ENCODE data around the gene CIC. TPM values are rescaled to one million over a fixed set of nuclear protein-coding genes. Genes with fewer than 3 reads are reported as not detected.

CIC gene
- total RNA-seq, 2 donors from 2014 or later: 40.5 to 61.0 TPM

DNA sequence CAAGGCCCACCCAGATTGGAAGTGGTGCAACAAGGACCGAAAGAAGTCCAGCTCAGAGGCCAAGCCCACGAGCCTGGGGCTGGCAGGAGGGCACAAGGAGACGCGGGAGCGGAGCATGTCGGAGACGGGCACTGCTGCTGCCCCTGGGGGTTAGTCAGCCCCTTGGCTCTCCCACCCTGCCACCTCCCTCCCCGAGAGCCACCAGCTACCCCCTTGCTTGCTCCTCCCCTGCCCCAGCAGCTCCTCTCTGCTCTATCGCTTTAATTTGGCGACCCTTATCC is 18.7 kb downstream of the CIC start:
- 89 to 97% methylated on average over 7 to 10 of the region's 10 CpGs for WGBS, 2 donors

DNA sequence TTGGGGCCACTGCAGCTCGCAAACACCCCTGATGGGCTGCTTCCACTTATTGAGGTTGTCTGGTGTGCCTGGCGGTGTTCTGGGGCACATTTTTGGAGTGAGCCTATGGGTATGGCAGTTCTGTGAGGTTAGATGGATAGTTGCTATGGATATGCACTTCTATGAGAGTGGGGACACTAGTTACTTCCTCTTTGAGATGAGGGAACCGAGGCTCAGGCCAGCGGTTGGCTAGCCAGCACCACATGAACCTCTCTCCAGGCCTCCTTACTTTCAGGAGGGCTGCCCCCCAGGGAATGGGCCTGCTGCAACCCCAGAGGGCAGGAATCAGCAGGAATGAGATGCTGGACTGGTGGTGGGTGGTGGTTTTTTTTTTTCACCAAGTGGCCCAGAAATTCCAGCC is 19.3 kb downstream of the CIC start:
- no peaks in the 10 kb centered on the region for H3K27me3 ChIP-seq
- intact Hi-C loops (cut with DNase I): no loop called here
- H3K4me1 ChIP-seq: peaks cover 27% of the 10 kb centered on the region
- no peaks in the 10 kb centered on the region for H3K9me3 ChIP-seq
- no peak overlapping the region for H3K27ac ChIP-seq
- H3K36me3 ChIP-seq (replicated peaks in 1 of 2; ENCODE audit: insufficient read depth in 1 of 2, low read depth in 2 of 2): peaks cover 17 to 28% of the 10 kb centered on the region in 2 donors
- ATAC-seq (no peak), DNase-seq (no peak)
- WGBS, 2 donors: 70 to 78% methylated on average over 4 of the region's 4 CpGs
- H3K4me3 ChIP-seq: no peak overlapping the region
- TF ChIP-seq, protein P1, sequence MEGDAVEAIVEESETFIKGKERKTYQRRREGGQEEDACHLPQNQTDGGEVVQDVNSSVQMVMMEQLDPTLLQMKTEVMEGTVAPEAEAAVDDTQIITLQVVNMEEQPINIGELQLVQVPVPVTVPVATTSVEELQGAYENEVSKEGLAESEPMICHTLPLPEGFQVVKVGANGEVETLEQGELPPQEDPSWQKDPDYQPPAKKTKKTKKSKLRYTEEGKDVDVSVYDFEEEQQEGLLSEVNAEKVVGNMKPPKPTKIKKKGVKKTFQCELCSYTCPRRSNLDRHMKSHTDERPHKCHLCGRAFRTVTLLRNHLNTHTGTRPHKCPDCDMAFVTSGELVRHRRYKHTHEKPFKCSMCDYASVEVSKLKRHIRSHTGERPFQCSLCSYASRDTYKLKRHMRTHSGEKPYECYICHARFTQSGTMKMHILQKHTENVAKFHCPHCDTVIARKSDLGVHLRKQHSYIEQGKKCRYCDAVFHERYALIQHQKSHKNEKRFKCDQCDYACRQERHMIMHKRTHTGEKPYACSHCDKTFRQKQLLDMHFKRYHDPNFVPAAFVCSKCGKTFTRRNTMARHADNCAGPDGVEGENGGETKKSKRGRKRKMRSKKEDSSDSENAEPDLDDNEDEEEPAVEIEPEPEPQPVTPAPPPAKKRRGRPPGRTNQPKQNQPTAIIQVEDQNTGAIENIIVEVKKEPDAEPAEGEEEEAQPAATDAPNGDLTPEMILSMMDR (IDR thresholded peaks at IDR 0.05): no peak
- TF ChIP-seq POLR2A (IDR thresholded peaks at IDR 0.05): no peak

More for the DNA sequence above, 18.7 kb downstream of the CIC start:
- Histone ChIP-seq H3K4me3 (no peak overlapping the region), H3K27me3 (no peaks in the 10 kb centered on the region), H3K27ac (no peak overlapping the region), H3K9me3 (no peaks in the 10 kb centered on the region), H3K4me1 (peaks cover 33% of the 10 kb centered on the region), H3K36me3 (replicated peaks in 1 of 2; ENCODE audit: insufficient read depth in 1 of 2, low read depth in 2 of 2) (peaks cover 17 to 28% of the 10 kb centered on the region in 2 donors)
- no peak for ATAC-seq
- no peak for TF ChIP-seq POLR2A (IDR thresholded peaks at IDR 0.05)
- TF ChIP-seq, protein P1 (IDR thresholded peaks at IDR 0.05): no peak
- DNase-seq: no peak
- intact Hi-C loops (cut with DNase I): no loop called here

DNA sequence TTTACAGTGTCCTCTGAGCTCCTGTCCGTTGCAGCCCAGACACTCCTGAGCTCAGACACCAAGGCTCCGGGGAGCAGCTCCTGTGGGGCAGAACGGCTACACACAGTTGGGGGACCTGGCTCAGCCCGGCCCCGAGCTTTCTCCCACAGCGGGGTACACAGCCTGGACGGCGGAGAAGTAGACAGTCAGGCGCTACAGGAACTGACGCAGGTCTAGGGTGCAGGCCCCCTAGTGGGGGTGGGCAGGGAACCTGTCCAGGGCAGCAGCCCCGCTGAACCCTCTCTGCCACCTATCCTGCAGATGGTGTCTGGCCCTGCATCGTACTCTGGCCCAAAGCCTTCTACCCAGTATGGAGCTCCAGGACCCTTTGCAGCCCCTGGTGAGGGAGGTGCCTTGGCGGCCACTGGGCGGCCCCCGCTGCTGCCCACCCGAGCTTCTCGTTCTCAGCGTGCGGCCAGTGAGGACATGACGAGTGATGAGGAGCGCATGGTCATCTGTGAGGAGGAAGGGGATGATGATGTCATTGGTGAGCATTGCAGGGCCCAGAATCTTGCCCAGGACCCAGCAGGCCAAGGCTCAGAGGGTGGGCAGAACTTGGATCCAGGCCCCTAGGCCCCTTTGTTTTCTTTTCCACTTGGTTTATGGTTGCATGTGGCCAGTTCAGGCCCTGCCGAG is 20.0 kb downstream of the CIC start:
- no peak for DNase-seq
- intact Hi-C loops (cut with DNase I): no loop called here
- WGBS, 2 donors: 87 to 90% methylated on average over 9 to 22 of the region's 22 CpGs
- Histone ChIP-seq H3K27ac (no peak overlapping the region), H3K4me3 (no peak overlapping the region), H3K9me3 (no peaks in the 10 kb centered on the region), H3K27me3 (no peaks in the 10 kb centered on the region), H3K4me1 (peaks cover 25% of the 10 kb centered on the region), H3K36me3 (replicated peaks in 1 of 2; ENCODE audit: insufficient read depth in 1 of 2, low read depth in 2 of 2) (peaks cover 17 to 30% of the 10 kb centered on the region in 2 donors)
- no peak for TF ChIP-seq POLR2A (IDR thresholded peaks at IDR 0.05)
- TF ChIP-seq, protein P1 (IDR thresholded peaks at IDR 0.05): no peak
- no peak for ATAC-seq

DNA sequence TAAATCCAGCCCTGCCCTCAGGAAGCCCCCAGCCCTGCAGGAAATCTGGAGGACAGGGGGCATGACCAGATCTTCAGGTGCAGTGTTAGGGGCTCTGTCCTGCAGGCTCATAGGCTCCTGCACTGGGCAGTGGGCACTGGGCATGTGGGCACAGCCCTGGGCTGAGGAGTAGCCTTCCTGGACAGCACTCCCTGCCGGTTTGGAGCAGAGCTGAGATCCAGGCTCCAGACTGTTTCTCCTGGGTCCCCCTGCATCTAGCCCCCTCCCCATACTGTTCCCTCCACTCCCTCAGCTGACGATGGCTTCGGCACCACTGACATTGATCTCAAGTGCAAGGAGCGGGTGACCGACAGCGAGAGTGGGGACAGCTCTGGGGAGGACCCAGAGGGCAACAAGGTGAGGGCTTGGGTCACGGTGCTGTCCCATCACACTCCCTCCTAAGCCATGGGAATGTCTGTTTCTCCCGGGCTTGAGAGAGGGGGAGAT is 20.5 kb downstream of the CIC start:
- WGBS, 2 donors: 91 to 96% methylated on average over 7 to 8 of the region's 8 CpGs
- intact Hi-C loops (cut with DNase I): loop anchor here (5.0 kb wide), 1 partner anchor 42 kb away; no protein-coding TSS in a partner anchor

More for the DNA sequence above, 20.5 kb downstream of the CIC start:
- Histone ChIP-seq H3K4me1 (peaks cover 23% of the 10 kb centered on the region), H3K9me3 (no peaks in the 10 kb centered on the region), H3K4me3 (no peak overlapping the region), H3K27ac (no peak overlapping the region), H3K27me3 (no peaks in the 10 kb centered on the region), H3K36me3 (replicated peaks in 1 of 2; ENCODE audit: insufficient read depth in 1 of 2, low read depth in 2 of 2) (peaks cover 17 to 30% of the 10 kb centered on the region in 2 donors)
- TF ChIP-seq, protein P1 (IDR thresholded peaks at IDR 0.05): no peak
- no peak for TF ChIP-seq POLR2A (IDR thresholded peaks at IDR 0.05)
- no peak for DNase-seq
- ATAC-seq: no peak

Data from body of pancreas (tissue), 4 donors.